HG02588 (cell line): ENCODE measurements around the gene GPRC5B.

Experiments used
- ATAC-seq: cut with Tn5 transposase; IDR thresholded peaks from one replicate; pipeline ENCODE4 v1.9.1; 2021; ENCODE audit warnings: mild to moderate bottlenecking, moderate library complexity; ENCODE audit not compliant: unreplicated experiment

Gene GPRC5B, protein sequence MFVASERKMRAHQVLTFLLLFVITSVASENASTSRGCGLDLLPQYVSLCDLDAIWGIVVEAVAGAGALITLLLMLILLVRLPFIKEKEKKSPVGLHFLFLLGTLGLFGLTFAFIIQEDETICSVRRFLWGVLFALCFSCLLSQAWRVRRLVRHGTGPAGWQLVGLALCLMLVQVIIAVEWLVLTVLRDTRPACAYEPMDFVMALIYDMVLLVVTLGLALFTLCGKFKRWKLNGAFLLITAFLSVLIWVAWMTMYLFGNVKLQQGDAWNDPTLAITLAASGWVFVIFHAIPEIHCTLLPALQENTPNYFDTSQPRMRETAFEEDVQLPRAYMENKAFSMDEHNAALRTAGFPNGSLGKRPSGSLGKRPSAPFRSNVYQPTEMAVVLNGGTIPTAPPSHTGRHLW

GRCh38 chr16:19884611-19885450 is at the start of gene GPRC5B:
GPRC5B (minus strand) TSS chr16:19884848; CDS start chr16:19872845, 12,003 bp downstream.
- ATAC-seq: no peak

- no peak for ATAC-seq
These were observed 49.1 kb upstream of the GPRC5B start for GRCh38 chr16:19933740-19934139.

DNA sequence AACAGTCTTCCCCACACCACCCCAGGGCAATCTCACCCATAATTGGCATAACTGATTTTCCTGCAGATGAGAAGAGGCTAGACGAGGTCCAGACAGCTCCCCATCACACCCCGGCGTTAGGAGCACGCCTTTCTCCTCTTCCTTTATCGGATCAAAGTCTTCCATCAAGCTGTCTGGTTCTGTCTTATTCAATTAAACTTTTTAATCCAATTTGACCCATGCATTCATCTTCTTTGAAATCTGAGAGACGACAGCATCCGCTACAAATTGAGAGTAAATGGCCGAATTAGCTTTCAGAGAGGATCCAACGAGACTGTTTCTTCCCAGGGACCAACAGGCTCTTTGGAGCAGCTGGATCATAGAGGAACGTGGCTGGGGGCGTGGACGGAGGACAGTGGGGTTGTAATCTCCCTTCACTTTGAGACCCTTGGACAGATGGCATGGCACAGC is 44.4 kb upstream of the GPRC5B start:
- ATAC-seq: no peak

DNA sequence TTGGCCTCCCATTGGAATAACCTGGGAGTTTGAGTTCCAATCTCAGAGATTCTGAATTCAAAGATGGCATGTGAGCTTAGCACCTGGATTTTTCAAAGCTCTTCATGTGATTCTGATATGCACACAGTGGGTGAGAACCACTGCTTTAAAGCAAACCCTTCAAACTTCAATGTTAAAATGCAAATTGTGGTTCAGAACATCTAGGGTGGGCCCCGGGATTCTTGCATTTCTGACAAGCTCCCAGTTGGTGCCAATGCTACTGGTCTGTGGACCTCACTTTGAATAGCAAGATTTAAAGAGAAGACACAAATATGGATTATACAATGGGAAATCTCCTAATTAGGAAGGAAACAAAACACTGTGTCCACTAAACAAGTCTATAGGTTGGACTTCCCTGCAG is 43.8 kb upstream of the GPRC5B start:
- no peak for ATAC-seq

DNA sequence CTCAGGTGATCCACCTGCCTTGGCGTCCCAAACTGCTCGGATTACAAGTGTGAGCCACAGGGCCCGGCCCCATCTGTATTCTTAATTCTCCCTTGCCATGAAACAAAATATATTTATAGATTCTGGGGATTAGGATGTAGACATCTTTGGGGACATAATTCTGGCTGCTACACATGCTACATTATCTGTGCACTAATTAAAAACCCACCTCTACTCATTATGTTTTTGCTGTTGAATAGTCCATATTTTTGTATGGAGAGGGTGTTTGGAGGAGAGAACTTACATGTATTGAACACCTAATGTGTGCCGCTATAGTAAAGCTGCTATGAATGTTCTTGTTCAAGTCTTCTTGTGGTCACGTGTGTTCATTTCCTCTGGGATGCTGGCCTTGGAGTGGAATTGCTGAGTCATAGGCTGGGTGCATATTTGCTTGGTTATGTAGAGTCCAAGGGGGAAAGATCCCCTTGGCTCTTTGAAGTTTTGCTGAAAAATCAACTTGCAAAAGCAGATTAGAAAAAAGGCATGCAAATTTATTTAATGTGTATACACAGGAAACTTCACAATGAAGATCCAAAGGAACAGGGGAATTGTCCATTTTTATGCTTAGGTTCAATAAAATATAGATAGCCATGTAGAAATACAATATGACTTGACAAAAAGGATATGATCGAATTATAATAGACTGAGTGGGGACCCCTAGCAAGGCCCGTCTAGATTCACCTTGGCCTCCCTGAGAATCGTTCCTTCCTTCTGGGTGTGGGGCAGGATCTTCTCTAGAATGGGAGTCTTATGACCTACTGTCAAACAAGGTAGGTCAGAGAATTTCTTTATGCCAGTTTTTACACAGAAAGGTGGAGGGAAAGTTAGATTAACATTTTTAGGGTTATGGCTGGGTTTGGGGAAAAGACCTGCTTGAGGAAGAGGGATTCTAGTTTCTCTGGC is 42.1 kb upstream of the GPRC5B start:
- ATAC-seq: no peak

DNA sequence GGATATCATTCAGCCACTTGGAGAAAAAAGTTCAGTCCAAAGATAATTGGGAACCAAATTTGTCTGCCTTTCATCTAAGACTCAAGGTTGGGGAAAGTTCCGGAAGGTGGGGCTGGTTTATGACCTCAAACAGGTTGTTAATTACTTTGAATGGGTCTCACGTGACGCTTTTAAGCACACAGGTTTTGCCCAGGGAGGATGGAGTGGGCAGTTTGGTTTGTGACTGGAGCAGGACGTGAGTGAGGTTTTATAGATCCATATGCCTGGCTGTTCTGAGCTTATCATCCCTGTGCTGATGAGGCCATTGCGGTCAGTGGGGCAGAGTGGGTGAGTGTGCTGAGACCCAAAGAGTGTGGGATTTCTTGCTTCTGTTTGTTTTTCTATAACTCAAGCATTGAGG is 38.7 kb upstream of the GPRC5B start:
- no peak for ATAC-seq

- ATAC-seq: no peak
These were observed 34.5 kb upstream of the GPRC5B start for GRCh38 chr16:19919142-19919541.

- no peak for ATAC-seq
These were observed 31.4 kb upstream of the GPRC5B start for GRCh38 chr16:19916064-19916463.

DNA sequence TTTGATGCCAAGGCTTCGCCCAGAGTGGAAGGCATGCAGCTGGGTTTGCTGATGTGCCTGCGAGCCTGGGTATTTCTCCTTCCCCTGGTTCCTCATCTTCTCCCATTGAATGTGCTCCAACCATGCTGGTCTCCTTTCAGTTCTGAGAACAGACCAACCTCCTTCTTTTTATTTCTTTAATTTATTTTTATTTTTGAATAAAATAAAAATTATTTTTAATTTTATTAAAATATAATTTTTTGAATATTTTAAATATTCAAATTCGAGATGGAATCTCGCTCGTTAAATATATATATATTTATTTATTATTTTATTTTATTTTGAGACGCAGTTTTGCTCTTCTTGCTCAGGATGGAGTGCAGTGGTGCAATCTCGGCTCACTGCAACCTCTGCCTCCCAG is 30.2 kb upstream of the GPRC5B start:
- no peak for ATAC-seq

- ATAC-seq: no peak
These were observed 28.6 kb upstream of the GPRC5B start for GRCh38 chr16:19913340-19913645.

DNA sequence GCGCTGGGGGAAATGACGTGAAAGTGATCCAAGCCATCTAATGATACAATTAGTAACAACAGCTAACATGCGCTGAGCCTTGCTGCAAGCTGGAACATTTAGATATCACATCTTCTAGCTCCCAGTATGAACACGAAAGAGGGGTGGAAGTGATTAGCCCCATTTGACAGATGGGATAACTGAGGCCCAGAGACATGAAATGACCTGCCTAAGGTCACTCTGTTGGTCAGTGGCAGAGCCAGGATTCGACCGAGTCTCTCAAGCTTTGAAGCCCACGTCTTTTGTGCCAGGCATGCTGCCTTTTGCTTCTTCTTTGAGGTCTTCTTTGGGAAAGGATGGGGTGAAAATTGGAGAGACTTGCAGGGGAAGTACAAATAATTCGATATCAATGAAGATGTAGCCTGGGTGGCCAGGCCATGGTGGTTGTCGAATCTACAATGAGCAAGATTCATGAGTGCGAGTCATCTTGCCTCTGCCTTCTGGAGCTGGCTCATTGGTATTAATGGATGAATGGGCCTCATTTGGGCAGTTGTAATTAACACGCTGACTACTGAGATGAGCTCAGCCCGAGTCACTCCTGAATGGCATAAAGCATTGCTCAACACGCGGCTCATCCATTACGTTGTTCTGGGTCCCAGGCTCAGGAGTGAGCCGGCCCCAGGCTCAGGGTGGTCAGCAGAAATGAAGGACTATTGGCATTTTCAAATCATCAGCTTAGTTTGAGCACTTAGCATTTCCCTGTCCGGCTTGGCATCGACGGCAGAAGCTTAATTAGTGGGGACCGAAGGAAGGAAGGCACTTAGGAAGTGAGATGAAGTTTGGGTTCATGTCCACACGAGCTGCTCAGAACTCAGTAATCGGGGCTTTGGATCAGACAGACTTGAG is 28.0 kb upstream of the GPRC5B start:
- no peak for ATAC-seq

DNA sequence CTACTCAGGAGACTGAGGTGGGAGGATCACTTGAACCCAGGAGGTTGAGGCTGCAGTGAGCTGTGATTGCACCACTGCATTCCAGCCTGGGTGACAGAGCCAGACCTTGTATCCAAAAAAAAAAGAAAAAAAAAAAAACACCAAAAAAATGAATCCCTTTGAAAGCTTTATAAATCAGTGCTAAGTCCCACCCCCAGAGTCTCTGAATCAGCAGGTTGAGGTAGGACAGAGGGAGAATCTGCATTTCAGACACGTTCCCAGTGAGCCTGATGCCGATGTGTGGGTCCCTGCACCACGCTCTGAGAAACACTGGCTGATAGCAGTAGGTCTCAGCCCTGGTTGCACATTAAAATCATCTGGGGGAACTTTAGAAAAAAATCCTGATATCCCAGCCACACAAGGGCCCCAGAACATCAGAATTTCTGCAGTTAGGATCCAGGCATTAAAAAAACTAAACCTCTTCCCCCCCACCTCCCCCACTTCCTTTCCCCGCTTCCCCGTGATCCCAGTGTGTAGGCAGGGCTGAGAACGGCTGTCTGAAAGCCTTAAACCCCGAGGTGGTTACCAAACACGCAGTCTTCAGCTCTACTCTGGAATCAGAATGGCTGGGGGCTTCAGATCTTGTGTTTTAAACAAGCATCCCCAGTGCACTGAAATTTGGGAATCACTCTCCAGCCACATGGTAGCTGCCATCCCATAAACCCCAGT is 27.3 kb upstream of the GPRC5B start:
- no peak for ATAC-seq

DNA sequence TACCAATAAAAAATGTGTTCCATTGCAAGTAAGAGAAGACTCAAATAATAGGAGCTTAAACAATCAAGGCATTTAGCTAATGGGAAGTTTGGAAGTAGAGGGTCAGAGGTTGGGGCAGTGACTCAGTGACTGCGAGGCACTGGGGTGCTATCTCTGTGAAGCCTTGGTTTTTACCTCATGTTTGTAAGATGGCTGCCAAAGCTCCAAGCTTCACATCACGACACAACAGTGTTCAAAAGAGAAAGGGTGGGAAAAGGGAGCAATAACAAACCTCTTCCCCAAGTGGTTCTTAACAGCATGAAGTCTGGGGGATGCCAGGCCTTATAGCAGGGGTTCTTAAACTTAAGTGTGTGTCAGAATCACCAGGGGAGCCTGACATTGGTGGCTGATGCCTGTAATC is 26.6 kb upstream of the GPRC5B start:
- ATAC-seq: no peak

DNA sequence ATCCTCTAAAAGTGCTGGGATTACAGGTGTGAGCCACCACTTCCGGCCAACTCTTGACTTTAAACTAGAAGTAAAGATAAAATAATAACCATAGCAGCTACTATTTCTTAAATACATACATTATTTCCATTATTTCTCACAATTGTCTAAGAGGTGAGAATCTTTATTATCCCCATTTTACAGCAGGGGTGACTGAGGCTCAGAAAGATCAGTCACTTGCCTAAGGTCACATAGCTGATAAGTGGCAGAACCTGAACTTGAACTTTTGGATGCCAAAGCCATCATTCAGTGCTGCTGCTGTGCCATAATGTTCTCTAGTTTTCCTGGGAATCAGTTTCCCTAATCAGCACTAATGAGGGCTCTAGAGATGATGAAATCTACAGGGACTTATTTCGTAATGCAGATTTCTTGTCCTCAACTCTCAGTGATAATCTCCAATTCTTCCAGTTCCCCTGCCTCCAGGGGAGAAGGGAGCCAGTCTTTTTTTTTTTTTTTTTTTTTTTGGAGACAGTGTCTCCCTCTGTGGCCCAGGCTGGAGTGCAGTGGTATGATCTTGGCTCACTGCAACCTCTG is 25.2 kb upstream of the GPRC5B start:
- no peak for ATAC-seq

- ATAC-seq: no peak
These were observed 24.3 kb upstream of the GPRC5B start for GRCh38 chr16:19908921-19909320.

- ATAC-seq: no peak
These were observed 22.7 kb upstream of the GPRC5B start for GRCh38 chr16:19907161-19907992.

- no peak for ATAC-seq
These were observed 16.5 kb upstream of the GPRC5B start for GRCh38 chr16:19901164-19901563.

DNA sequence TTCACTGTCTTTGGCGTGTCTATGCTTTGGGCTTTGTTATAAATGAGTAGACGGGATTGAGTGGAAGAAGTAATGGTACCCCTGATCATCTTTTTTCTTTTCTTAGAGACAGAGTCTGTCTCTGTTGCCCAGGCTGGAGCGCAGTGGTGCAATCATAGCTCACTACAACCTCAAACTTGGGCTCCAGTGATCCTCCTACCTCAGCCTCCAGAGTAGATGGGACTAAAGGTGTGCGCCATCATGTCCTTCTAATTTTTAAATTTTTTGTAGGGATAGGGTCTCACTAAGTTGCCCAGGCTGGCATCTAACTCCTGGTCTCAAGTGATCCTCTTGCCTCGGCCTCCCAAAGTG is 14.9 kb upstream of the GPRC5B start:
- no peak for ATAC-seq
